H1 (cell line): ENCODE measurements around the gene C1QTNF4. TPM values are rescaled to one million over a fixed set of nuclear protein-coding genes. Genes with fewer than 3 reads are reported as not detected.

ENCODE experiments used
- CTCF ChIA-PET: fragments of 300-600 bp; sonication (Branson Sonifier 250); formaldehyde crosslinking; loops from one replicate; lab custom pipeline; 2021; ENCODE audit not compliant: partially characterized antibody; lab: Charles Lee
- POLR2A ChIA-PET: fragments of 300-600 bp; sonication (Branson Sonifier 250); formaldehyde crosslinking; loops from one replicate; lab custom pipeline; 2021; ENCODE audit warnings: inconsistent platforms; ENCODE audit not compliant: partially characterized antibody; lab: Charles Lee
- DNase-seq, 2 experiments: peaks; one replicate each; pipeline versions ENCODE4 v3.0.0 to v3.0.0-alpha.2; 2010 to 2022; ENCODE audit warnings: low spot score in 2 of 2, low read depth in 1 of 2, mixed read lengths in 1 of 2
- FAIRE-seq: peaks from 2 replicates; lab custom pipeline; 2011; peaks lifted over from hg19 to GRCh38; lab: Jason Lieb, UNC
- H2AFZ ChIP-seq: 2 replicates; pipeline ENCODE4 v1.8.1; 2012; ENCODE audit warnings: low read length, inconsistent platforms
- H2AK5ac ChIP-seq: 2 replicates; pipeline ENCODE4 v1.6.1; 2013; ENCODE audit warnings: low read depth, low read length
- H2BK120ac ChIP-seq: replicated peaks from 2 replicates; pipeline ENCODE3; 2013; ENCODE audit warnings: low read depth, low read length, inconsistent platforms
- H2BK12ac ChIP-seq: 2 replicates; pipeline ENCODE4 v1.6.1; 2013; ENCODE audit warnings: low read depth, low read length
- H2BK15ac ChIP-seq: 2 replicates; pipeline ENCODE4 v1.6.1; 2013; ENCODE audit warnings: low read length
- H2BK20ac ChIP-seq: 2 replicates; pipeline ENCODE4 v1.6.1; 2013; ENCODE audit warnings: low read length
- H2BK5ac ChIP-seq: 2 replicates; pipeline ENCODE4 v1.6.1; 2013; ENCODE audit warnings: low read depth, low read length
- H3K14ac ChIP-seq: 2 replicates; pipeline ENCODE4 v1.6.1; 2013; ENCODE audit warnings: inconsistent platforms; ENCODE audit not compliant: insufficient read length
- H3K18ac ChIP-seq: 2 replicates; pipeline ENCODE4 v1.6.1; 2013; ENCODE audit warnings: low read length; ENCODE audit errors: extremely low read depth
- H3K23ac ChIP-seq: 2 replicates; pipeline ENCODE4 v1.6.1; 2013; ENCODE audit warnings: inconsistent platforms; ENCODE audit not compliant: insufficient read length
- H3K23me2 ChIP-seq: 2 replicates; pipeline ENCODE4 v1.6.1; 2013; ENCODE audit warnings: low read depth, low read length
- H3K27ac ChIP-seq: 2 replicates; pipeline ENCODE4 v1.6.1; 2011; ENCODE audit warnings: low read depth, low read length, inconsistent platforms
- H3K27me3 ChIP-seq, 4 experiments: replicated peaks in 1 of 4; 1 replicate in 1 of 4; 2 replicates in 3 of 4; pipeline versions ENCODE4 v1.6.1 to v1.8.1; 2011 to 2013; ENCODE audit warnings: low read length in 3 of 4, mild to moderate bottlenecking in 3 of 4, inconsistent platforms in 2 of 4, mixed read lengths in 2 of 4, moderate library complexity in 1 of 4; ENCODE audit not compliant: control insufficient read depth in 3 of 4, insufficient read depth in 3 of 4; ENCODE audit errors: extremely low read depth in 1 of 4
- H3K36me3 ChIP-seq, 4 experiments: 2 replicates each; pipeline versions ENCODE4 v1.6.1 to v1.8.1; 2011 to 2013; ENCODE audit warnings: mild to moderate bottlenecking in 4 of 4, low read length in 3 of 4, moderate library complexity in 2 of 4, control low read depth in 1 of 4, inconsistent platforms in 1 of 4; ENCODE audit not compliant: insufficient read depth in 4 of 4, control insufficient read depth in 2 of 4
- H3K4ac ChIP-seq: replicated peaks from 2 replicates; pipeline ENCODE3; 2013; ENCODE audit warnings: low read length, low read depth, mixed read lengths, inconsistent platforms; ENCODE audit not compliant: insufficient read length
- H3K4me1 ChIP-seq, 4 experiments: replicated peaks in 1 of 4; 1 replicate in 1 of 4; 2 replicates in 3 of 4; pipeline versions ENCODE4 v1.6.1 to v1.8.1; 2011 to 2013; ENCODE audit warnings: low read length in 3 of 4, inconsistent platforms in 2 of 4, mixed read lengths in 1 of 4; ENCODE audit not compliant: insufficient read depth in 4 of 4, control insufficient read depth in 3 of 4
- H3K4me2 ChIP-seq, 2 experiments: 2 replicates each; pipeline versions ENCODE4 v1.6.1 to v1.8.1; 2011 to 2013; ENCODE audit warnings: low read depth in 2 of 2, low read length in 2 of 2, control low read depth in 1 of 2, inconsistent platforms in 1 of 2, mild to moderate bottlenecking in 1 of 2; ENCODE audit not compliant: insufficient read depth in 1 of 2
- H3K4me3 ChIP-seq, 4 experiments: fragments of 200-600, 300-600 bp in 1 of 4; sonication (generic), shearing (Covaris generic), sonication (Bioruptor Twin) in 1 of 4; 2 replicates each; pipeline versions ENCODE4 v1.5.1 to v1.8.1; 2011 to 2016; ENCODE audit warnings: low read length in 4 of 4, low read depth in 3 of 4, control low read depth in 2 of 4, inconsistent platforms in 2 of 4, mild to moderate bottlenecking in 2 of 4, mixed read lengths in 1 of 4, moderate library complexity in 1 of 4; ENCODE audit not compliant: insufficient read depth in 2 of 4; ENCODE audit errors: extremely low read depth in 1 of 4
- H3K56ac ChIP-seq: replicated peaks from 2 replicates; pipeline ENCODE3; 2013; ENCODE audit warnings: low read depth, mild to moderate bottlenecking, mixed read lengths, low read length, inconsistent platforms; ENCODE audit not compliant: insufficient read length
- H3K79me1 ChIP-seq: 2 replicates; pipeline ENCODE4 v1.6.1; 2013; ENCODE audit warnings: low read depth, low read length, control low read depth
- H3K79me2 ChIP-seq, 2 experiments: 2 replicates each; pipeline versions ENCODE4 v1.6.1 to v1.8.1; 2012 to 2013; ENCODE audit warnings: low read length in 2 of 2, mild to moderate bottlenecking in 2 of 2, inconsistent platforms in 1 of 2; ENCODE audit not compliant: insufficient read depth in 2 of 2, control insufficient read depth in 1 of 2
- H3K9ac ChIP-seq, 4 experiments: replicated peaks in 1 of 4; 1 replicate in 1 of 4; 2 replicates in 3 of 4; pipeline versions ENCODE4 v1.6.1 to v1.8.1; 2011 to 2013; ENCODE audit warnings: low read depth in 3 of 4, low read length in 3 of 4, control low read depth in 2 of 4, mild to moderate bottlenecking in 2 of 4, moderate library complexity in 2 of 4, inconsistent platforms in 1 of 4; ENCODE audit errors: extremely low read depth in 1 of 4
- H3K9me3 ChIP-seq, 2 experiments: 2 replicates each; pipeline versions ENCODE4 v1.6.1 to v1.8.1; 2012 to 2013; ENCODE audit warnings: mild to moderate bottlenecking in 2 of 2, moderate library complexity in 2 of 2, control low read depth in 1 of 2, inconsistent platforms in 1 of 2, low read depth in 1 of 2, low read length in 1 of 2, mixed read lengths in 1 of 2; ENCODE audit not compliant: insufficient read depth in 2 of 2
- H4K20me1 ChIP-seq, 2 experiments: replicated peaks in 1 of 2; 2 replicates each; pipeline versions ENCODE3 to v1.8.1; 2011 to 2013; ENCODE audit warnings: inconsistent platforms in 2 of 2, low read length in 2 of 2, mild to moderate bottlenecking in 1 of 2; ENCODE audit not compliant: insufficient read depth in 2 of 2, control insufficient read depth in 1 of 2
- H4K5ac ChIP-seq: 2 replicates; pipeline ENCODE4 v1.6.1; 2013; ENCODE audit warnings: low read length, low read depth, mixed read lengths, inconsistent platforms; ENCODE audit not compliant: insufficient read length
- H4K8ac ChIP-seq: 2 replicates; pipeline ENCODE4 v1.8.0; 2013; ENCODE audit warnings: mild to moderate bottlenecking, moderate library complexity, low read length, inconsistent platforms; ENCODE audit not compliant: insufficient read depth; ENCODE audit errors: extremely low read depth
- H4K91ac ChIP-seq: replicated peaks from 2 replicates; pipeline ENCODE3; 2013; ENCODE audit warnings: low read length, mixed read lengths, inconsistent platforms; ENCODE audit not compliant: insufficient read length
- ATF2 ChIP-seq: IDR thresholded peaks from 2 replicates; pipeline ENCODE4 v1.6.1; 2012; ENCODE audit warnings: low read length, inconsistent platforms
- ATF3 ChIP-seq: IDR thresholded peaks from 2 replicates; pipeline ENCODE4 v1.6.1; 2011; ENCODE audit warnings: low read depth, mild to moderate bottlenecking, low read length; ENCODE audit not compliant: insufficient read depth
- CEBPB ChIP-seq: IDR thresholded peaks from 2 replicates; pipeline ENCODE4 v1.6.1; 2012; ENCODE audit warnings: low read depth, low read length
- CREB1 ChIP-seq: IDR thresholded peaks from 2 replicates; pipeline ENCODE4 v1.6.1; 2012; ENCODE audit warnings: inconsistent platforms
- GABPA ChIP-seq: IDR thresholded peaks from 2 replicates; pipeline ENCODE4 v1.6.1; 2011; ENCODE audit warnings: mild to moderate bottlenecking, low read length, moderate library complexity, borderline replicate concordance; ENCODE audit not compliant: insufficient read depth
- NRF1 ChIP-seq: IDR thresholded peaks from 2 replicates; pipeline ENCODE4 v1.6.1; 2011; ENCODE audit warnings: mild to moderate bottlenecking, low read depth, low read length, improper control_type of control experiment
- POLR2A ChIP-seq, 2 experiments: IDR thresholded peaks; 1 replicate in 1 of 2; 2 replicates in 1 of 2; pipeline ENCODE4 v1.6.1; 2011; ENCODE audit warnings: low read depth in 2 of 2, low read length in 2 of 2, mild to moderate bottlenecking in 2 of 2; ENCODE audit errors: control extremely low read depth in 1 of 2
- SIN3A ChIP-seq, 2 experiments: IDR thresholded peaks in 1 of 2; conservative IDR thresholded peaks in 1 of 2; 2 replicates each; pipeline ENCODE4 v1.6.1; 2011 to 2012; ENCODE audit warnings: low read length in 2 of 2, improper control_type of control experiment in 1 of 2, low read depth in 1 of 2, mild to moderate bottlenecking in 1 of 2
- SP2 ChIP-seq: IDR thresholded peaks from 2 replicates; pipeline ENCODE4 v1.6.1; 2012; ENCODE audit warnings: mild to moderate bottlenecking, low read length, inconsistent platforms
- USF2 ChIP-seq: IDR thresholded peaks from 2 replicates; pipeline ENCODE4 v1.6.1; 2011; ENCODE audit warnings: low read length, improper control_type of control experiment
- ZNF274 ChIP-seq: IDR thresholded peaks from 2 replicates; pipeline ENCODE4 v1.7.0; 2012; ENCODE audit warnings: low read length, borderline replicate concordance; ENCODE audit errors: extremely low read depth
- WGBS, 2 experiments: shearing (Covaris generic) in 1 of 2; methylation state at CpG; one replicate each; pipeline versions ENCODE4 v1.1.6 to v1.1.7; 2013 to 2015; ENCODE audit warnings: low lambda C conversion rate in 2 of 2, mixed read lengths in 2 of 2, inconsistent platforms in 1 of 2, low coverage in 1 of 2, missing lambda C conversion rate in 1 of 2; ENCODE audit not compliant: insufficient replicate concordance in 2 of 2, insufficient coverage in 1 of 2, insufficient read length in 1 of 2; ENCODE audit errors: extremely low coverage in 1 of 2, missing lambda C conversion rate in 1 of 2; 5-methylcytosine and 5-hydroxymethylcytosine counted together
- polyA plus RNA-seq, 7 experiments: library from polyadenylated mRNA; depleted of rRNA in 3 of 7; stranded (reverse) in 5 of 7; unstranded in 2 of 7; fragments of >200 nt in 5 of 7; fragments of 200-250 nt in 2 of 7; gene quantifications; 1 replicate in 5 of 7; 2 replicates in 1 of 7; 4 replicates in 1 of 7; pipeline versions ENCODE4 v1.2.1 to v1.2.3, GENCODE V29; 2011 to 2013; ENCODE audit warnings: missing spikeins in 2 of 7, mixed read lengths in 2 of 7
- total RNA-seq: library from RNA; stranded (reverse); fragmentation: NEBNext Ultra II Directional; extraction: Animal tissue kit (Norgen Biotek cat#: 25700); gene quantifications from 2 replicates; pipeline ENCODE4 v1.2.1, GENCODE V29; 2021

Gene C1QTNF4
- total and polyA plus RNA-seq, 2 of the 8 experiments (the other 6 are each of a cell fraction or from before 2014, with no cell fraction given) = 3.9 to 6.0 TPM

- Histone ChIP-seq H3K23me2 (peaks cover 2% of the 10 kb centered on the region; the same call in 1 of the 2 replicates), H4K91ac (no peak overlapping the region), H2AK5ac (no peak overlapping the region), H3K4me3 (no peak overlapping the region), H3K14ac (no peak overlapping the region), H3K9me3 (no peaks in the 10 kb centered on the region), H3K4me2 (no peak overlapping the region), H2AFZ (no peak overlapping the region), H2BK5ac (no peak overlapping the region), H3K27me3 (peaks cover 0 to 21% (median 18%) of the 10 kb centered on the region in 4 experiments; a peak in 6 of 7 replicates), H3K79me1 (no peaks in the 10 kb centered on the region), H2BK120ac (no peak overlapping the region), H4K8ac (peak overlapping the region; percentile 68; the same call in 1 of the 2 replicates), H3K9ac (no peak overlapping the region), H3K23ac (no peak overlapping the region), H2BK20ac (no peak overlapping the region), H4K20me1 (no peaks in the 10 kb centered on the region), H3K36me3 (0 out of 8 replicates have a peak, but pooled peaks cover 0 to 2% (median 0%) of the 10 kb centered on the region in 4 experiments), H3K4me1 (peaks cover 2 to 4% (median 4%) of the 10 kb centered on the region in 4 experiments; a peak in 6 of 7 replicates), H3K79me2 (no peaks in the 10 kb centered on the region), H3K56ac (no peak overlapping the region), H3K18ac (no peak overlapping the region), H3K27ac (no peak overlapping the region), H2BK12ac (no peak overlapping the region), H4K5ac (no peak overlapping the region), H3K4ac (no peak overlapping the region), H2BK15ac (no peak overlapping the region)
- POLR2A ChIA-PET = interaction anchor here (1.9 kb wide), 1 partner anchor 10 kb away, joined by 17 read pairs; the partner anchor contains the start of genes KBTBD4 and NDUFS3
- FAIRE-seq (no peak), DNase-seq (no peak)
- CTCF ChIA-PET = no interaction called here
- 96% methylated on average over 35 of the region's 51 CpGs; no CpG with 5 or more reads in 1 of the 2 experiments for WGBS, 2 experiments
- no peak for TF ChIP-seq NRF1
- no peak for TF ChIP-seq CEBPB
- TF ChIP-seq ATF2 = no peak
- no peak for TF ChIP-seq POLR2A (IDR thresholded peaks at IDR 0.05; ENCODE audit: control extremely low read depth in 1 of 2, low read depth in 2 of 2, low read length in 2 of 2)
- no peak for TF ChIP-seq GABPA
- no peak for TF ChIP-seq ATF3
- no peak for TF ChIP-seq SIN3A (conservative IDR thresholded peaks at IDR 0.05 in 1 of 2, IDR thresholded peaks at IDR 0.05 in 1 of 2; ENCODE audit: low read depth in 1 of 2, low read length in 2 of 2)
- no peak for TF ChIP-seq ZNF274
- no peak for TF ChIP-seq USF2
- TF ChIP-seq SP2 = no peak
- no peak for TF ChIP-seq CREB1
These were observed 4.6 kb downstream of the C1QTNF4 start for GRCh38 chr11:47589584-47589976.
